Vagina (tissue), 2 donors: ENCODE results near the gene CADPS.

Experiments used
- POLR2A ChIP-seq, 2 donors: fragments of 450-650 bp; IDR thresholded peaks; one replicate each; pipeline ENCODE4 v1.6.1; 2017; ENCODE audit warnings: antibody characterized with exemption in 2 of 2, mild to moderate bottlenecking in 2 of 2, moderate library complexity in 2 of 2
- POLR2AphosphoS5 ChIP-seq, 2 donors: sonication (generic); formaldehyde crosslinking; IDR thresholded peaks; one replicate each; pipeline ENCODE4 v1.9.0; 2017; ENCODE audit warnings: antibody characterized with exemption in 2 of 2, mild to moderate bottlenecking in 2 of 2, low read depth in 1 of 2; ENCODE audit not compliant: insufficient read depth in 1 of 2
- TF ChIP-seq, protein P1 (sequence below), 3 experiments: fragments of 450-650 bp in 2 of 3; fragments of 200-600 bp in 1 of 3; sonication (generic) in 1 of 3; IDR thresholded peaks; one replicate each; pipeline ENCODE4 v1.5.1; 2017 to 2019; ENCODE audit warnings: antibody characterized with exemption in 3 of 3, mild to moderate bottlenecking in 2 of 3, moderate library complexity in 2 of 3

DNA sequence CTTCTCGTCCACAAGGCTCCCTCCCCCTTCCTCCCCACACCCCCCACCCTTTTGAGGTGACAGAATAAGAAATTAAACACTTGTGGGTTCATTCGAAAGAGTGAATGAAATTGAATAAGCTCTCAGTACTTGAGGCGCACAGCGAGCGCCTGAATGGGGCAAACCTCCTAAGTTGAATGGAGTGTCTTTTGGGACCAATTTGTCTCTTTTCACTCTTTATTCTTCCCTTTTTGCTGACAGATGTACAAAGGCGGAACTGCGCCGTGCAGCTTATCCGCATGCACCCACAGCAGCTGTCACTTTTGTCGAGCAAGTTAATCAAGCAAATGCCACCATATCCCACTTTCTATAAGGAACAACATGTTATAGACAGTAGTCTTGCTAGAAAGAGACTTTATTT lies 454.0 kb downstream of the CADPS start:
- TF ChIP-seq, protein P1, sequence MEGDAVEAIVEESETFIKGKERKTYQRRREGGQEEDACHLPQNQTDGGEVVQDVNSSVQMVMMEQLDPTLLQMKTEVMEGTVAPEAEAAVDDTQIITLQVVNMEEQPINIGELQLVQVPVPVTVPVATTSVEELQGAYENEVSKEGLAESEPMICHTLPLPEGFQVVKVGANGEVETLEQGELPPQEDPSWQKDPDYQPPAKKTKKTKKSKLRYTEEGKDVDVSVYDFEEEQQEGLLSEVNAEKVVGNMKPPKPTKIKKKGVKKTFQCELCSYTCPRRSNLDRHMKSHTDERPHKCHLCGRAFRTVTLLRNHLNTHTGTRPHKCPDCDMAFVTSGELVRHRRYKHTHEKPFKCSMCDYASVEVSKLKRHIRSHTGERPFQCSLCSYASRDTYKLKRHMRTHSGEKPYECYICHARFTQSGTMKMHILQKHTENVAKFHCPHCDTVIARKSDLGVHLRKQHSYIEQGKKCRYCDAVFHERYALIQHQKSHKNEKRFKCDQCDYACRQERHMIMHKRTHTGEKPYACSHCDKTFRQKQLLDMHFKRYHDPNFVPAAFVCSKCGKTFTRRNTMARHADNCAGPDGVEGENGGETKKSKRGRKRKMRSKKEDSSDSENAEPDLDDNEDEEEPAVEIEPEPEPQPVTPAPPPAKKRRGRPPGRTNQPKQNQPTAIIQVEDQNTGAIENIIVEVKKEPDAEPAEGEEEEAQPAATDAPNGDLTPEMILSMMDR (IDR thresholded peaks at IDR 0.05) = no peak
- TF ChIP-seq POLR2AphosphoS5 (IDR thresholded peaks at IDR 0.05; ENCODE audit: insufficient read depth in 1 of 2, low read depth in 1 of 2) = no peak
- no peak for TF ChIP-seq POLR2A (IDR thresholded peaks at IDR 0.05)
